Measurements from ENCODE around the gene FBXL13. TPM values are rescaled to one million over a fixed set of nuclear protein-coding genes. Genes with fewer than 3 reads are reported as not detected.

FBXL13 gene
- total RNA-seq, 1 donor from 2014 or later = 0.45 TPM

DNA sequence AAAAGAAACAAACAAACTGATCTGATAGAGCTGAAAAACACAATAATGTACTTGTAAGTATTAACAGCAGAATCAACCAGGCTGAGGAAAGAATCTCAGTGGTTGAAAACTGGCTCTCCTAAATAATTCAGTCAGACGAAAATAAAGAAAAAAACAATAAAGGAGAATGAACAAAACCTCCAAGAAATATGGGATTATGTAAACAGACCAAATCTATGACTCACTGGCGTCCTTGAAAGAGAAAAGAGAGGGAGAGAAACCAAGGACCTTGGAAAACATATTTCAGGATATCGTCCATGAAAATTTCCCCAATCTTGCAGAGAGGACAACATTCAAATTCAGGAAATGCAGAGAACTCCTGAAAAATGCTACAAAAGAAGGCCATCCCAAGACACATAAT is 62.9 kb downstream of the FBXL13 start:
- Mint-ChIP-seq H3K36me3 (ENCODE audit: low read depth) (peaks cover 6% of the 10 kb centered on the region), H3K4me3 (ENCODE audit: unreplicated experiment) (no peak overlapping the region), H3K9me3 (ENCODE audit: low read depth) (peaks cover 12% of the 10 kb centered on the region), H3K27me3 (ENCODE audit: low read depth) (no peaks in the 10 kb centered on the region), H3K4me1 (ENCODE audit: low read depth) (peaks cover 10% of the 10 kb centered on the region), H3K27ac (ENCODE audit: unreplicated experiment) (no peak overlapping the region)
- no peak for DNase-seq (ENCODE audit: low spot score)
- TF ChIP-seq, protein P1, sequence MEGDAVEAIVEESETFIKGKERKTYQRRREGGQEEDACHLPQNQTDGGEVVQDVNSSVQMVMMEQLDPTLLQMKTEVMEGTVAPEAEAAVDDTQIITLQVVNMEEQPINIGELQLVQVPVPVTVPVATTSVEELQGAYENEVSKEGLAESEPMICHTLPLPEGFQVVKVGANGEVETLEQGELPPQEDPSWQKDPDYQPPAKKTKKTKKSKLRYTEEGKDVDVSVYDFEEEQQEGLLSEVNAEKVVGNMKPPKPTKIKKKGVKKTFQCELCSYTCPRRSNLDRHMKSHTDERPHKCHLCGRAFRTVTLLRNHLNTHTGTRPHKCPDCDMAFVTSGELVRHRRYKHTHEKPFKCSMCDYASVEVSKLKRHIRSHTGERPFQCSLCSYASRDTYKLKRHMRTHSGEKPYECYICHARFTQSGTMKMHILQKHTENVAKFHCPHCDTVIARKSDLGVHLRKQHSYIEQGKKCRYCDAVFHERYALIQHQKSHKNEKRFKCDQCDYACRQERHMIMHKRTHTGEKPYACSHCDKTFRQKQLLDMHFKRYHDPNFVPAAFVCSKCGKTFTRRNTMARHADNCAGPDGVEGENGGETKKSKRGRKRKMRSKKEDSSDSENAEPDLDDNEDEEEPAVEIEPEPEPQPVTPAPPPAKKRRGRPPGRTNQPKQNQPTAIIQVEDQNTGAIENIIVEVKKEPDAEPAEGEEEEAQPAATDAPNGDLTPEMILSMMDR (IDR thresholded peaks at IDR 0.05) = no peak

DNA sequence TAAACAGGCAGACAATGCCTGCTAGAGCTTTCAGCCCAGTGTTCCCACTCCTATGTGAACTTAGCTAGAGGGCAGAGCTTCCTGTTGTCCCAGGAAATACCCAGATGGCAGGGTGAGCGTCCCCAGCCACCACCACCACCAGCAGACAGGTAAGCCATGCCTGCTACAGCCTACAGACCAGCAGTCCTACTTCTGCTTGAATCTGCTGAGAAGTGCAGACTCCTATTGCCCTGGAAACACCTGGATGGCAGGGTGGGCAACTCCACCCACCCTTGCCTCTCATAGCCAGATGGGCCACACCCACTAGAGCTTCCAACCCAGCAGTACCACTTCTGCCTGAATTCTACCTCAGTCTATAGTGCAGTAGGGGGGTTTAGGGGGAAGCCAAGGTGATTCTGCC is 64.4 kb downstream of the FBXL13 start:
- Mint-ChIP-seq H3K4me1 (ENCODE audit: low read depth) (peaks cover 10% of the 10 kb centered on the region), H3K27me3 (ENCODE audit: low read depth) (no peaks in the 10 kb centered on the region)

DNA sequence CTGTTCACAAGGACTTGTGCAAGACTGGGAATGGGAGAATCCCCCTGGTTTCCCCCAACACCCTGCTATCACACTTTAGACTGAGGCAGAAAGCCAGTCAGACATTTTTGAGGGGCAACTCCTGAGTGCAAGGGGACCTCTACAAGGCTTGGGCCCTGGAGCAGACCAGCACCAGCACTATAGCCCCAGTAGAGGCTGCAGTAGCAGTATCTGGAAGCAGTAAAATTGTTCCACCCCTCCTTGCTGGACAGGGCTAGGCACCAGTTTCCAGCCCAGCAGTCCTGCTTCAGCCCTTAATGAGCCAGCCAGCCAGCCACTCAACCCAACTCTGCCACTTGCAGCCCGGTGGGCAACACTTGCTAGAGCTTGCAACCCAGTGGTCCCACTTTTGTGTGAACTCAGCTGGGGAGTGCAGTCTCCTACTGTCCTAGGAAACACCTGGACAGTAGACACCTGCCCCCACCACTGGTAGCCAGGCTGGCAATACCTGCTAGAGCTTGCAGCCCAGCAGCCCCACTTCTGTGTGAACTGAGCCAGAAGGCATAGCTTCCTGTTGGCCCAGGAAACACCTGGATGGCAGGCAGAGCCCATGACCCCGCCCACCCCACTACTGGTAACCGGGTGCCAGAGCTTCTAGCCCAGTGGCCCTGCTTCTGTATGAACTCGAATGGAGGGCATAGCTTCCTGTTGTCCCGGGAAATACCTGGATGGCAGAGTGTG is 65.0 kb downstream of the FBXL13 start:
- H3K4me1 Mint-ChIP-seq (ENCODE audit: low read depth) = peaks cover 10% of the 10 kb centered on the region
- no peak overlapping the region for H3K4me3 Mint-ChIP-seq (ENCODE audit: unreplicated experiment)
- no peaks in the 10 kb centered on the region for H3K27me3 Mint-ChIP-seq (ENCODE audit: low read depth)
- peaks cover 8% of the 10 kb centered on the region for H3K36me3 Mint-ChIP-seq (ENCODE audit: low read depth)
- DNase-seq (ENCODE audit: low spot score) = no peak
- no peak overlapping the region for H3K27ac Mint-ChIP-seq (ENCODE audit: unreplicated experiment)
- peaks cover 15% of the 10 kb centered on the region for H3K9me3 Mint-ChIP-seq (ENCODE audit: low read depth)
- TF ChIP-seq, protein P1 (IDR thresholded peaks at IDR 0.05) = no peak

More for the DNA sequence above, 64.4 kb downstream of the FBXL13 start:
- Mint-ChIP-seq H3K27ac (ENCODE audit: unreplicated experiment) (no peak overlapping the region), H3K36me3 (ENCODE audit: low read depth) (peaks cover 8% of the 10 kb centered on the region), H3K9me3 (ENCODE audit: low read depth) (peaks cover 15% of the 10 kb centered on the region), H3K4me3 (ENCODE audit: unreplicated experiment) (no peak overlapping the region)
- DNase-seq (ENCODE audit: low spot score) = no peak
- TF ChIP-seq, protein P1 (IDR thresholded peaks at IDR 0.05) = no peak

DNA sequence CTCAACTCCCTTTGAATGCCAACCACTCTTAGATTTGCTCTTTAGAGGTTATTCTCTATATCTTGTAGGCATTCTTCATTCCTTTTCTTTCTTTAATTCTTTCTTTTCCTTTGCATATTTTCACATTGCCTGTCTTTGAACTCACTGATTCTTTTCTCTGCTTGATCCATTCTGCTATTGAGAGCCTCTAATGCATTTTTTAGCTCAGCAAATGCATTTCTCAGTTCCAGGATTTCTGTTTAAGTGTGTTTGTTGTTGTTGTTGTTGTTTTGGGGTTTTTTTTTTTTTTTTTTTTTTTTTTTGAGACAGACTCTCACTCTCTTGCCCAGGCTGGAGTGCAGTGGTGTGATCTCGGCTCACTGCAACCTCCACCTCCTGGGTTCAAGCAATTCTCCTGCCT is 71.6 kb downstream of the FBXL13 start:
- H3K36me3 Mint-ChIP-seq (ENCODE audit: low read depth) = peaks cover 17% of the 10 kb centered on the region
- DNase-seq (ENCODE audit: low spot score) = no peak
- H3K4me1 Mint-ChIP-seq (ENCODE audit: low read depth) = no peaks in the 10 kb centered on the region
- peaks cover 45% of the 10 kb centered on the region for H3K9me3 Mint-ChIP-seq (ENCODE audit: low read depth)
- H3K4me3 Mint-ChIP-seq (ENCODE audit: unreplicated experiment) = no peak overlapping the region
- H3K27ac Mint-ChIP-seq (ENCODE audit: unreplicated experiment) = no peak overlapping the region
- H3K27me3 Mint-ChIP-seq (ENCODE audit: low read depth) = no peaks in the 10 kb centered on the region
- TF ChIP-seq, protein P1 (IDR thresholded peaks at IDR 0.05) = no peak

DNA sequence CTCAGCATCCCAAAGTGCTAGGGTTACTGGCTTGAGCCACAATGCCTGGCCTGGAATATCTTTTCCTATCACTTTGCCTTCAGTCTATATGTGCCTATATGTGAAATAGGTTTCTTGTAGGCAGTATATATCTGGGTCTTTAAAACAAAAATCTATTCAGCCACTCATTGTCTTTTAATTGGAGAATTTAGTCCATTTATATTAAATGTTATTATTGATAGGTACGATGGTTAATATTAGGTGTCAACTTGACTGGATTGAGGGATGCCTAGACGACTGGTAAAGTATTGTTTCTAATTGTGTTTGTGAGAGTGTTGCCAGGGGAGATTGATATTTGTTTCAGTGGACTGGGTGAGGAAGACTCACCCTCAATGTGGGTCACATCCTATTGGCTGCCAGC is 73.4 kb downstream of the FBXL13 start:
- Mint-ChIP-seq H3K27me3 (ENCODE audit: low read depth) (no peaks in the 10 kb centered on the region), H3K4me3 (ENCODE audit: unreplicated experiment) (no peak overlapping the region), H3K9me3 (ENCODE audit: low read depth) (peaks cover 43% of the 10 kb centered on the region), H3K36me3 (ENCODE audit: low read depth) (peaks cover 14% of the 10 kb centered on the region), H3K4me1 (ENCODE audit: low read depth) (no peaks in the 10 kb centered on the region), H3K27ac (ENCODE audit: unreplicated experiment) (no peak overlapping the region)
- DNase-seq (ENCODE audit: low spot score) = no peak
- TF ChIP-seq, protein P1 (IDR thresholded peaks at IDR 0.05) = no peak

Data from chondrocyte (in vitro differentiated cells).